ENCODE measurements around the gene CLHC1.

GRCh38 chr2:55225481-55226020, 6.5 kb downstream of the CLHC1 start:
- TF ChIP-seq CTCF (IDR thresholded peaks at IDR 0.05) (no peak), POLR2AphosphoS5 (IDR thresholded peaks at IDR 0.05) (no peak), POLR2A (IDR thresholded peaks at IDR 0.05) (no peak)

Measured in suprapubic skin (tissue), 4 donors.